A673 (cell line): ENCODE measurements around the gene UAP1L1. TPM values are rescaled to one million over a fixed set of nuclear protein-coding genes. Genes with fewer than 3 reads are reported as not detected.
A peak's percentile ranks its signal among the peaks of the same experiment; 100 is the strongest.

ENCODE experiments used
- BruUV-seq: library from RNA; stranded (reverse); fragments of 400-500 nt; replicated peaks from 2 replicates; lab custom pipeline; 2021; lab: Mats Ljungman, UMichigan
- CTCF ChIA-PET: fragments of 300-600 bp; sonication (Branson Sonifier 250); formaldehyde crosslinking; loops from one replicate; lab custom pipeline; 2022; ENCODE audit warnings: antibody characterized with exemption; lab: Charles Lee
- POLR2A ChIA-PET: fragments of 300-600 bp; sonication (Branson Sonifier 250); formaldehyde crosslinking; loops from one replicate; lab custom pipeline; 2022; ENCODE audit warnings: antibody characterized with exemption; ENCODE audit not compliant: low non-redundant PET; lab: Charles Lee
- DNase-seq: peaks from one replicate; pipeline ENCODE4 v3.0.0-alpha.2; 2015; ENCODE audit warnings: low spot score
- H3K27ac ChIP-seq: fragments of 200-600 bp; sonication (generic); 2 replicates; pipeline ENCODE4 v1.5.1; 2016; ENCODE audit warnings: mixed run types, low read depth, mild to moderate bottlenecking, mixed read lengths, antibody characterized with exemption, low read length; ENCODE audit not compliant: poor library complexity, severe bottlenecking
- H3K27me3 ChIP-seq: fragments of 200-600 bp; sonication (generic); replicated peaks from 2 replicates; pipeline ENCODE4 v1.6.1; 2017; ENCODE audit warnings: mixed run types, low read depth, mild to moderate bottlenecking, mixed read lengths, antibody characterized with exemption, low read length; ENCODE audit not compliant: insufficient read depth, poor library complexity
- H3K36me3 ChIP-seq: fragments of 200-600 bp; sonication (generic); 2 replicates; pipeline ENCODE4 v1.6.1; 2016; ENCODE audit warnings: mixed run types, mild to moderate bottlenecking, mixed read lengths, antibody characterized with exemption, low read length; ENCODE audit not compliant: insufficient read depth, poor library complexity, severe bottlenecking
- H3K4me1 ChIP-seq: fragments of 200-600 bp; sonication (generic); 2 replicates; pipeline ENCODE4 v1.6.1; 2017; ENCODE audit warnings: mixed run types, mild to moderate bottlenecking, mixed read lengths, antibody characterized with exemption, low read length; ENCODE audit not compliant: insufficient read depth, poor library complexity, severe bottlenecking
- H3K4me3 ChIP-seq: fragments of 200-600 bp; sonication (generic); 2 replicates; pipeline ENCODE4 v1.5.1; 2016; ENCODE audit warnings: low read depth, mixed run types, mild to moderate bottlenecking, mixed read lengths, low read length; ENCODE audit not compliant: poor library complexity, severe bottlenecking
- H3K9me3 ChIP-seq: fragments of 200-600 bp; sonication (generic); 2 replicates; pipeline ENCODE4 v1.6.1; 2016; ENCODE audit warnings: mixed run types, low read depth, mild to moderate bottlenecking, mixed read lengths, antibody characterized with exemption, low read length; ENCODE audit not compliant: poor library complexity, severe bottlenecking
- CTCF ChIP-seq: fragments of 300-800, 200-600 bp; sonication (generic); conservative IDR thresholded peaks from 2 replicates; pipeline ENCODE4 v1.5.1; 2017; ENCODE audit warnings: low read depth, mild to moderate bottlenecking, antibody characterized with exemption, low read length, moderate library complexity, mixed read lengths
- EZH2 ChIP-seq: fragments of 200-600 bp; sonication (generic); IDR thresholded peaks from 2 replicates; pipeline ENCODE4 v1.6.1; 2017; ENCODE audit warnings: borderline replicate concordance, low read depth, mild to moderate bottlenecking, mixed read lengths, antibody characterized with exemption, low read length; ENCODE audit not compliant: poor library complexity, severe bottlenecking
- intact Hi-C: fragments of 100-400 bp; cut with micrococcal nuclease; formaldehyde crosslinking; loops from one replicate; pipeline ENCODE4 v1.10.0; 2022; ENCODE audit not compliant: unreplicated experiment
- total RNA-seq: library from RNA; stranded (reverse); gene quantifications from 2 replicates; pipeline ENCODE4 v1.2.3, GENCODE V29; 2021

The UAP1L1 gene
- total RNA-seq, 1 experiment from 2014 or later, result 11.2 TPM

GRCh38 chr9:137066096-137066861 lies 11.0 kb upstream of the UAP1L1 start:
- DNase-seq, result no peak
- BruUV-seq, result no TSS peak
- intact Hi-C loops, result no loop called here
- Histone ChIP-seq H3K4me1 (peaks cover 13% of the 10 kb centered on the region), H3K27ac (no peak overlapping the region), H3K36me3 (peaks cover 7% of the 10 kb centered on the region), H3K4me3 (no peak overlapping the region), H3K9me3 (no peaks in the 10 kb centered on the region), H3K27me3 (no peaks in the 10 kb centered on the region)
- no peak for TF ChIP-seq CTCF
- TF ChIP-seq EZH2, result no peak
- ChIA-PET CTCF (interaction anchor here (0.9 to 1.3 kb wide), 3 partner anchors 11 to 20 kb away, joined by 3 read pairs; partner anchors contain the start of gene UAP1L1), POLR2A (no interaction called here)

- Histone ChIP-seq H3K27me3 (no peaks in the 10 kb centered on the region), H3K36me3 (peaks cover 7% of the 10 kb centered on the region), H3K9me3 (no peaks in the 10 kb centered on the region), H3K27ac (no peak overlapping the region), H3K4me3 (peak overlapping the region; percentile 61), H3K4me1 (peaks cover 15% of the 10 kb centered on the region)
- POLR2A ChIA-PET, result no interaction called here
- DNase-seq, result peak; percentile 88
- BruUV-seq, result no TSS peak
- CTCF ChIA-PET, result interaction anchor here (0.6 to 2.0 kb wide), 14 partner anchors 9 to 289 kb away, joined by 3 to 11 read pairs (median 5); partner anchors contain the start of genes FUT7, MAN1B1, NPDC1 and UAP1L1
- intact Hi-C loops, result no loop called here
- TF ChIP-seq CTCF (peak; percentile 77), EZH2 (no peak)
Measured at GRCh38 chr9:137067860-137068538, 9.3 kb upstream of the UAP1L1 start.

GRCh38 chr9:137068539-137069507 lies 8.5 kb upstream of the UAP1L1 start:
- Histone ChIP-seq H3K4me3 (peak overlapping the region; percentile 61), H3K4me1 (peaks cover 15% of the 10 kb centered on the region), H3K9me3 (no peaks in the 10 kb centered on the region), H3K27me3 (no peaks in the 10 kb centered on the region), H3K27ac (no peak overlapping the region), H3K36me3 (peaks cover 7% of the 10 kb centered on the region)
- BruUV-seq, result no TSS peak
- ChIA-PET CTCF (interaction anchor here (0.6 to 2.0 kb wide), 8 partner anchors 16 to 368 kb away, joined by 3 to 11 read pairs (median 5); partner anchors contain the start of gene MAN1B1), POLR2A (no interaction called here)
- intact Hi-C loops, result no loop called here
- TF ChIP-seq EZH2, result no peak
- no peak for TF ChIP-seq CTCF
- DNase-seq, result no peak
